Sigmoid colon (tissue), 7 donors: Measurements from ENCODE around the gene OXCT1. TPM values are rescaled to one million over a fixed set of nuclear protein-coding genes. Genes with fewer than 3 reads are reported as not detected.

Experiments
- DNase-seq: peaks from one replicate; pipeline ENCODE4 v3.0.0-alpha.2; 2019
- H3K27ac ChIP-seq, 4 donors: fragments of 200-600 bp; sonication (generic); one replicate each; pipeline ENCODE4 v1.5.1; 2016 to 2019; ENCODE audit warnings: mild to moderate bottlenecking in 1 of 4
- H3K27me3 ChIP-seq, 3 donors: fragments of 200-600 bp; sonication (generic); one replicate each; pipeline ENCODE4 v1.5.1; 2019; ENCODE audit warnings: mild to moderate bottlenecking in 1 of 3
- H3K36me3 ChIP-seq, 4 donors: fragments of 200-600 bp; sonication (generic); one replicate each; pipeline ENCODE4 v1.5.1; 2016 to 2019
- H3K4me1 ChIP-seq, 4 donors: fragments of 200-600 bp; sonication (generic); one replicate each; pipeline ENCODE4 v1.5.1; 2017 to 2019
- H3K4me3 ChIP-seq, 4 donors: fragments of 200-600 bp; sonication (generic); one replicate each; pipeline ENCODE4 v1.5.1; 2017 to 2019; ENCODE audit warnings: mild to moderate bottlenecking in 2 of 4, moderate library complexity in 1 of 4
- H3K9me3 ChIP-seq, 4 donors: fragments of 200-600 bp in 3 of 4; sonication (generic) in 3 of 4; one replicate each; pipeline versions ENCODE4 v1.5.1 to v1.6.1; 2013 to 2019
- CTCF ChIP-seq, 4 experiments: fragments of 450-650 bp in 3 of 4; fragments of 200-600 bp in 1 of 4; IDR thresholded peaks; one replicate each; pipeline ENCODE4 v1.5.1; 2016 to 2019; ENCODE audit warnings: antibody characterized with exemption in 4 of 4, mild to moderate bottlenecking in 3 of 4, moderate library complexity in 2 of 4
- EP300 ChIP-seq, 4 donors: sonication (generic); formaldehyde crosslinking; IDR thresholded peaks; one replicate each; pipeline ENCODE4 v1.6.1; 2017; ENCODE audit warnings: antibody characterized with exemption in 4 of 4
- POLR2A ChIP-seq, 2 donors: fragments of 450-650 bp; IDR thresholded peaks; one replicate each; pipeline ENCODE4 v1.6.1; 2016; ENCODE audit warnings: antibody characterized with exemption in 2 of 2, mild to moderate bottlenecking in 2 of 2, moderate library complexity in 2 of 2
- POLR2AphosphoS5 ChIP-seq, 4 donors: sonication (generic); formaldehyde crosslinking; IDR thresholded peaks; one replicate each; pipeline ENCODE4 v1.6.1; 2017; ENCODE audit warnings: antibody characterized with exemption in 4 of 4
- whole genome bisulfite sequencing, 2 donors: extraction: QIAGEN DNeasy Blood & Tissue Kit; methylation state at CpG; one replicate each; pipeline ENCODE4 v1.1.7; 2013; 5-methylcytosine and 5-hydroxymethylcytosine counted together
- intact Hi-C: fragments of 100-400 bp; cut with DNase I; formaldehyde crosslinking; loops from one replicate; pipeline ENCODE4 v1.15.1; 2023
- polyA plus RNA-seq, 3 donors: library from polyadenylated mRNA; stranded (reverse); fragments of 200-250 nt; gene quantifications; one replicate each; pipeline ENCODE4 v1.2.3, GENCODE V29; 2013
- total RNA-seq, 4 donors: library from RNA; depleted of rRNA; stranded (reverse); fragments of >200 nt; gene quantifications; one replicate each; pipeline ENCODE4 v1.1.0, GENCODE V29; 2016
- donor health status: healthy with polysubstance abuse.
- donor health status: Bipolar disorder and iron deficiency.
- donor health status: healthy.

OXCT1 gene
- total and polyA plus RNA-seq, 7 donors = 6.6 to 35.0 (median 26.1) TPM

- 68 to 79% methylated on average over 3 of the region's 3 CpGs for WGBS, 2 donors
- Histone ChIP-seq H3K27me3 (no peaks in the 10 kb centered on the region), H3K36me3 (no peaks in the 10 kb centered on the region), H3K4me3 (no peak overlapping the region), H3K4me1 (no peaks in the 10 kb centered on the region), H3K9me3 (peaks cover 0 to 2% (median under 1%) of the 10 kb centered on the region in 4 donors), H3K27ac (no peak overlapping the region)
- intact Hi-C loops = no loop called here
- no peak for TF ChIP-seq POLR2A (IDR thresholded peaks at IDR 0.05)
- no peak for TF ChIP-seq POLR2AphosphoS5 (IDR thresholded peaks at IDR 0.05)
- TF ChIP-seq EP300 (IDR thresholded peaks at IDR 0.05) = no peak
- TF ChIP-seq CTCF (IDR thresholded peaks at IDR 0.05) = no peak
- DNase-seq = no peak
Observed at GRCh38 chr5:41683181-41683580, 187.0 kb downstream of the OXCT1 start.

- no peak overlapping the region for H3K4me3 ChIP-seq
- H3K27me3 ChIP-seq = no peaks in the 10 kb centered on the region
- peaks cover 0 to 2% (median under 1%) of the 10 kb centered on the region in 4 donors for H3K9me3 ChIP-seq
- no peak overlapping the region for H3K27ac ChIP-seq
- TF ChIP-seq EP300 (IDR thresholded peaks at IDR 0.05) (no peak), CTCF (IDR thresholded peaks at IDR 0.05) (no peak), POLR2A (IDR thresholded peaks at IDR 0.05) (no peak), POLR2AphosphoS5 (IDR thresholded peaks at IDR 0.05) (no peak)
- no peak for DNase-seq
- no peaks in the 10 kb centered on the region for H3K4me1 ChIP-seq
- H3K36me3 ChIP-seq = no peaks in the 10 kb centered on the region
- intact Hi-C loops = no loop called here
- WGBS, 2 donors = 53 to 66% methylated on average over 1 of the region's 1 CpG
Observed at GRCh38 chr5:41682641-41683040, 187.6 kb downstream of the OXCT1 start.

- Histone ChIP-seq H3K27ac (no peak overlapping the region), H3K4me3 (no peak overlapping the region), H3K36me3 (no peaks in the 10 kb centered on the region), H3K4me1 (no peaks in the 10 kb centered on the region), H3K9me3 (peaks cover 0 to 2% (median under 1%) of the 10 kb centered on the region in 4 donors), H3K27me3 (no peaks in the 10 kb centered on the region)
- intact Hi-C loops = no loop called here
- TF ChIP-seq POLR2AphosphoS5 (IDR thresholded peaks at IDR 0.05) (no peak), EP300 (IDR thresholded peaks at IDR 0.05) (no peak), CTCF (IDR thresholded peaks at IDR 0.05) (no peak)
- WGBS, 2 donors = 65 to 69% methylated on average over 1 of the region's 1 CpG
- no peak for DNase-seq
Observed at GRCh38 chr5:41681840-41682239, 188.4 kb downstream of the OXCT1 start.

Other genes starting within 250 kb of the OXCT1 start
- gene RIMOC1, start 33.9 kb upstream of the OXCT1 start, total RNA-seq = 10 to 100 TPM; 14.9 to 19.3 (median 17.9) TPM
- gene RIMOC1, start 33.9 kb upstream of the OXCT1 start, polyA plus RNA-seq = 10 to 100 TPM in 1 of 3 donors, 1 to 10 TPM in 2; 5.4 to 10.2 (median 8.1) TPM
- gene FBXO4, start 54.9 kb upstream of the OXCT1 start, total RNA-seq = 10 to 100 TPM in 2 of 4 donors, 1 to 10 TPM in 2; 8.3 to 12.3 (median 10.4) TPM
- gene FBXO4, start 54.9 kb upstream of the OXCT1 start, polyA plus RNA-seq = 1 to 10 TPM; 5.5 to 8.5 (median 6.6) TPM